IPS-NIHi7 (cell line): ENCODE results near the gene OR6K3.
"Not testable (repeated sequence)": the region's sequence is repeated elsewhere in the genome, so short reads cannot be mapped to it uniquely, and the experiment has no call there.

Experiments
- DNase-seq: peaks from one replicate; pipeline ENCODE4 v3.0.0; 2012; ENCODE audit warnings: mixed read lengths; ENCODE audit errors: extremely low spot score

Gene OR6K3

DNA sequence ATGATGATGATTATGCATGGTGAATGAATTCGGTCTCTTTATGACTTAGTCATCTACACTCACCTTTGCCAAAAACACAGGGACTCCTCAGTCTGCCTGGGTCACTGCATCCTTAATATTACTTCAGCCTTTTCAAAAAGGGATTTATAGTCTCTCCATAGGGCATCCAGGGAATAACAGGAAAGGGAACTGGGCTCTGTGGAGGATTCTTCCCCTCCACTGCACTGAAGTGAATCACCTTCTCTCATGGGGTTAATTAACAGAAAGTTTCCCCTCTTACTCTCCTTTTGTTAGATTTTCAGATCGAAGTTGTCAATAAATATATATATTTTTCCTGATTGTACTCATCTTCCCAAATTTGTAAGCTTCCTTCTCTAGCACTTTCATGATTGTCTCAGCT is at the start of gene OR6K3:
Gene OR6K3, minus strand, starts transcription at position 101 of the 400 bp plus-strand sequence. CDS start 2,605 bp downstream, outside the sequence.
- no peak for DNase-seq

DNA sequence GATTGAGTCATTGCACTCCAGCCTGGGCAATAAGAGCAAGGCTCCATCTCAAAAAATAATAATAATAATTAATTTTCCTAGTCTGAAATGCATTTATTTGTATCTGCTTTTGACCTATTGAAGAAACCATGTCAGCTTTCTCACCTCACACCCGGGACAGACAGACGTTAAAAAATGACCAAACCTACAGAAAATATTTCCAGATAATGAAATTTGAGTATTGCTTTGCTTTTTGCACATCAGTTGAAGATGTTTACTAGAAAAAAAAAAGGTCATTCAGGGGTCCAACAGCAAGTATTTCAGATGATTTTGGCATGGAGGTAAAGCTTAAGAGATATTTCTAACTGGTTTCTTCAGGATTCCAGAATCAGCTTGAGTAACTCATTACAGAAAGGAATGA is 33.9 kb upstream of the OR6K3 start, which contains the start of gene OR6K6:
Gene OR6K6, plus strand, starts transcription at position 301 of the 400 bp plus-strand sequence. CDS start 168 bp downstream, outside the sequence.
- DNase-seq: no peak

GRCh38 chr1:158752155-158752712 is 31.7 kb upstream of the OR6K3 start:
- DNase-seq: no peak

DNA sequence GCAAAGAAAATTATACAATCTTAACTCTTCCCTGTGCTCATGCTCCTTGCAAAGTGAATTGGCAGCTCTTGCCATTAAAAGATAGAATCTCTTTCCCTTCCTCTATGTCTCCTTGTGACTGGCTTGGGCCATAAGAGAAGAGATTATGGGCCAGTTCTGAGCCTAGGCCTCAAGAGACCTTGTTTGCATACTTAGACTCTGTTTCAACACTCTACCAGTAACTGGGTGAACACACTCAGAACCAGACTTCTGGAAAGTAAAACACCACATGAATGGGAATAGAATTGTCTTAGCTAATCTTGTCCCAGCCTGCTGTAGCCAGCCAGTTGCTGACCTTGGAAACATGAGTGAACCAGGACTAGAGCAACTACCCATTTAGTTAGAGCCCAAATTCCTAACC is 15.3 kb upstream of the OR6K3 start:
- no peak for DNase-seq

DNA sequence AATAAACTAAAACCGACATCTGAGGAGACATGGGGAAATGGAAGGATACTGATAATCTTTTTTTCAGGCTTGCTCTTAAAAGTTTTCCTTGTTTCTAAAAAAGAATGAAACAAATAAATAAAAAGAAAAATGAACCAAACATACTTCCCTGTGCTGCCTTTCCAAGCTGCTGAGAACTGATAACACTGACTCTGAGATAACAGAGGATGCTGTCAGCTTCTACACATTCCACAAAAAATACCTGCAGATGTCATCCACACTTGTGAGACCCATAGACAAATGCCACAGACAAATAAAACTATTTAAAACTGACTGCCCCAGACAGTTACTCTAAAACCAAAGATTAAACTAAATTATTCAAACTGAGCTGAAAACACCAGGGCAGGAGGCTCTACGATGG is 12.0 kb upstream of the OR6K3 start:
- no peak for DNase-seq

DNA sequence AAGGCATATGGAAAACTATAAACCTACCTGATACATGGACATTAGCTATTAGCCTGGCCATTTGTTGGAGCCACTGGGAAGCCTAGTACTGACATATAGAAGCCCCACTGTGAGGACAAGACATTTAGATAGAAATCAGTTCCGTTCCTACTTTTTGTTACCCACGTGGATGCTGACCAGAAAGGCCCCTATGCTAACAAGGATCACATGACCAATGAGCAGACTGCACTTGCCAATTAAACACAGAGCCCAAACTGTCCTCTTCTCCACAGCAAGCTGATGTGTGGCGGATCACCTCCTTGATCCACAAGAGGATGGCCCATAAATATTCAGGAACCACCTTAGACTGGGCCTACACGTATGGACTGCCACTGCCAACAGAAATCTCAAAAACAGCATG is 11.2 kb upstream of the OR6K3 start:
- DNase-seq: no peak

GRCh38 chr1:158730453-158730852 is 9.9 kb upstream of the OR6K3 start:
- DNase-seq: no peak

DNA sequence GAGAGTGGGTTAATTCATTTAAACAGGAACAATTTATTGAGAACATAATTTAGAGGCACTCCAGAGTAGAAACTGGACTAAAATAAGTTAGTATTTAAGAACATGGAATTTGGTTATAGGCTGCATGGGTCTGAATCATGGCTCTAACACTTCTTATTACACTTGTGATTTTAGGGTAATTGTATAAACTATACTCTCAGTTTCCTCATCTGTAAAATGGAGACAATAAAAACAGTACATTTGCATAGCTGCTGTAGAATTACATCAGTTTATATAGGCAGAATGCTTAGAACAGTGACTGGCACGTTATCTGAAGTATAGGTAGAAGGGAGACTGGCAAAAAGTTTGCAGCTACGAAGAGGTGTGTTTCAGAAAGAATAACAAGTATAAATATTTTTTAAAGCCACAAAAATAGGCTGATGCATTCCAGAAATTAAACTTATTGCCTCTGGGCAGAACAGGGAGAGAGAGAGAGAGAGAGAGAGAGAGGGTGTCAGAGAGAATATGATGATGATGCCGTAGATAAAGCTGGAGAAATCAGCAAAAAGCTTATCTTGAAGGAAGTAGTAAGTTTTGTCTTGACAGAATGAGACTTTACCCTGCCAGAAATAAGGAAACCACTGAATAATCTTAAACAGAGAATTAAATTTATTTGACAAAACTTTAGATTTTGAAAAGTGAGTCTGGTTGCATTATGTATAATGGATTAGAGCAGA is 8.1 kb upstream of the OR6K3 start:
- no peak for DNase-seq

- no peak for DNase-seq
These were observed 3.9 kb upstream of the OR6K3 start for GRCh38 chr1:158724442-158724841.

GRCh38 chr1:158719664-158720063 is 856 bp downstream of the OR6K3 start:
- no peak for DNase-seq

DNA sequence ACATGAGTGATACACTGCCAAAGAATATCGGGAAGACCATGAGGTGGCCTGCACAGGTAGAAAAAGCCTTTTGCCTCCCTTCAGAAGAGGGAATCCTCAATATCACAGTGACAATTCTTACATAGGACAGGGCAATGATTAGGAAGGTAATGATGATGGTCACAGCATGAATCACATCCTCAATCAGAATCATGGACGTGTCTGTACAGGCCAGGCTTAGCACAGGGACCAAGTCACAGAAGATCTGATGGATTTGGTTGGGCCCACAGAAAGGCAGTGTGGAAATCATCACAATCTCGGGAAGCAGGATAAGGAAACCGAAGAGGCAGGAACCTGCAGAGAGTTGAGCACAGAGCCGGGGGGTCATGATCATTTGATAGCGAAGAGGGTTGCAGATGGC is 3.2 kb downstream of the OR6K3 start:
- no peak for DNase-seq

DNA sequence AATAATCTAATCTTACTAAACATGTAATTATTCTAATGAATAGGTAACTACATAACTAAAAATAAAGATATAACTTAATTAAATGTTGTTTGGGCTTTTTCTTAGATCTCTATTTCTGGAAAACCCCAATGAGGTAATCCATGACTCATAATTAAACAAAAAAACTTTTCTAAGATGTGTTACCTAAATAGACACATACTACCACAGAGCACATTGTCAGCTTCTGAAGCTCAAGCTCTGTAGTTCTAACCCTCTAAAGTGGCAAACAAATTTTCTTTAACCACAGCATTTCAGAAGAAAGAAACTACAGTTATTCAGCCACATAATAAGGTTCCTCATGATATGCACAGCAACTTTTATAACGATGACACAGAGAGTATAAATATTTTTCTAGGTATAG is 4.2 kb downstream of the OR6K3 start:
- no peak for DNase-seq

DNA sequence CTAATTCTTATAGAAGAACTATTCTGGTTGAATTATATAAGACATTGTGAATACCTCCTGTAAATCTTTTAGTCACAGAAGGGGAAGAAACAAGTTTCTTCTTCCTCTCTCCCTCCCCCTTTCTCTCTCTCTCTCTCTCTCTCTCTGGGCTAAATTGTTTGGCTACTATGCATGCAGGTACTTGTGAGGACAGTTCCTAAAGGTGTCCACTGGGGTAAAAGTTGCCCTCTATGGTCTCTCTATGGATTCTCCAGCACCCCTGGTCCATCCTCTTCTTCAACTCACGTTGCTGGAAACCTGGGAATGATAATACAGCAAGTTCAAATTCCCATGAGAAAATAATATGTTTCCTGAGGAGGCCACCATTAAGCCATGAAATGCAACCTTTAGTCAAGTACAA is 5.8 kb downstream of the OR6K3 start:
- DNase-seq: no peak

DNA sequence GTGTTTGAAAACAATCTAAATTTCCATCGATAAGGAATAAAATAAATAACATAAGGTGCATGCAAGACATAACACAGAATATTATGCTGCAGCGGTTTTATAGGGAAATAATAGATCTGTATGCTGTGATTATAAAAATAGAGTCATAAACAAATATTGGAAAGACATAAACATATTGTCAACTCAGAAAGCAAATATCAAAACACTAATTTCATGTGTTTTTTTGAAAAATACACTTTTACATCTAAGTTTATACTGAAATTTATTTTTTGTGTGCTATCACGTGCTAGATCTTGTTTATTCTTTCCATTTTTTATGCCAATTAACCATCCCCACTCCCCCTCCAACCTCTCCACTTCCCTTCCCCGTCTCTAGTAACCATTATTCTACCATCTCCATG is 9.4 kb downstream of the OR6K3 start:
- no peak for DNase-seq

GRCh38 chr1:158706096-158706495 is 14.4 kb downstream of the OR6K3 start:
- DNase-seq: no peak

DNA sequence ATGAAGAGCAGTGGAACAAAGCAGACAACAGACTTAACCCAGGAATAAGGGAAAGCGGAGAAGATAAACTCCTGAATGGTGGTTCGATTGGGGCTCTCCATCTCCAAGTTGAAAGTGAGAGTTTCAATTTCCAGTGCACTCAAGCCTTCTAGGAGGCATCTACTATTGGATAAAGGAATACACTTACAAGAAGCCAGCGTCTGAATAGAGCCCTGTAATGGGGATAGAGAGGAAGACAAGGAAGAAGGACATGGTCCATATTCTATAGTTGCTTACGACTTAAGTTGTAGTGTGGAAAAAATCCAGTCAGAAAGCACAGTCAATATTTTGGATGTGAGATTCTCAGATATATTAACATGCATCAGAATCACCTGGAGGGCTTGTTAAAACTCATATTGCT is 20.0 kb downstream of the OR6K3 start, which contains the start of gene OR6K2:
Gene OR6K2, minus strand, starts transcription at position 101 of the 400 bp plus-strand sequence. Its CDS starts 0 bp downstream, at position 101.
- no peak for DNase-seq

DNA sequence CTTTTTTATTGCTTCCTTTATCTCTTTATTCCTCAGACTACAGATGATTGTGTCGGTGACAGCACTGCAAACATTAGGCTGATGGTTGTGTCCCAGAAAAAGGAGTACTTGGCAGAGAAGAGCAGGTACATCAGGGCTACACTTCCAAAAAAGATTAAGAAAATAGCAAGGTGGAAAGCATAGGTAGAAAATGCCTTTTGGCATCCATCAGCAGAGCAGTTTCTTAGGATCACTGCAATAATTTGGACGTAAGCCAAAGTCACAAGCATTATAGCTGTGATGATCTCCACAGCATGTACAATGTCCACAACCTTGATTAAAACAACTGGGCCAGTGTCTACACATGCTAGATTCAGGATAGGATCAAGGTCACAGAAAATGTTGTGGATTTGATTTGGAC is 25.9 kb downstream of the OR6K3 start:
- no peak for DNase-seq

- no peak for DNase-seq
These were observed 28.2 kb downstream of the OR6K3 start for GRCh38 chr1:158692356-158692755.

DNA sequence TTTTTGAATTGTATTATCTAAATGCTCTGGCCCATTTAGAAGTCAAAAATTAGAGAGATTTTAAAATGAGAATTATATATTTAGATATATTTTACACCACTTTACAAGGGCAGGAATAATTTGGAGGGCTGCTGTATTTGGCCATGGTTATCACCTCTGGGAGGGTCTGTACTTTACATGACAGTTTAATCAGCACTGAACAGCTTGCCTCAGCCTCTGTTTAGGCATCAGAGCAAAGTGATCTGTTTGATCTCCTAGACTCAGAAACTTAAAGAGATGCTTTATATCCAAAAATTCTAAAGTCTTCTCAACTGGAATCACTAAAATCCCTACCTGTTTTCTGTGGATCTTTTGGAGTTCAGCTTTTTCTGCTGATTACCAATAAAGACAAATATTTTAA is 28.6 kb downstream of the OR6K3 start:
- DNase-seq: no peak

- DNase-seq: not testable (repeated sequence)
These were observed 29.4 kb downstream of the OR6K3 start for GRCh38 chr1:158691149-158691548.

- no peak for DNase-seq
These were observed 30.6 kb downstream of the OR6K3 start for GRCh38 chr1:158689875-158690274.

GRCh38 chr1:158689110-158689509 is 31.4 kb downstream of the OR6K3 start:
- no peak for DNase-seq

DNA sequence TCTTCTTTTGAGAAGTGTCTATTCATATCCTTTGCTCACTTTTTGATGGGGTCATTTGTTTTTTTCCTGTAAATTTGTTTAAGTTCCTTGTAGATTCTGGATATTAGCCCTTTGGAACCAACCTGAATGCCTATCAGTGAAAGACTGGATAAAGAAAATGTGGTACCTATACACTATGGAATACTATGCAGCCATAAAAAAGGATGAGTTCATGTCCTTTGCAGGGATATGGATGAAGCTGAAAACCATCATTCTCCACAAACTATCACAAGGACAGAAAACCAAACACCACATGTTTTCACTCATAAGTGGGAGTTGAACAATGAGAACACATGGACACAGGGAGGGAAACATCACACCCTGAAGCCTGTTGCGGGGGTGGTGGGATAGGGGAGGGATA is 32.2 kb downstream of the OR6K3 start:
- DNase-seq: not testable (repeated sequence)
